Gastrocnemius medialis (tissue), 4 donors: ENCODE measurements around the gene PARD3B.

Source experiments
- POLR2A ChIP-seq, 2 donors: fragments of 450-650 bp; IDR thresholded peaks; one replicate each; pipeline ENCODE4 v1.6.1; 2017; ENCODE audit warnings: antibody characterized with exemption in 2 of 2, mild to moderate bottlenecking in 2 of 2, moderate library complexity in 2 of 2
- TF ChIP-seq, protein P1 (sequence below), 5 experiments: fragments of 450-650 bp in 3 of 5; fragments of 200-600 bp in 2 of 5; sonication (generic) in 2 of 5; IDR thresholded peaks in 4 of 5; conservative IDR thresholded peaks in 1 of 5; 1 replicate in 4 of 5; 2 replicates in 1 of 5; pipeline ENCODE4 v1.5.1; 2016 to 2019; ENCODE audit warnings: antibody characterized with exemption in 5 of 5, mild to moderate bottlenecking in 3 of 5, moderate library complexity in 3 of 5

DNA sequence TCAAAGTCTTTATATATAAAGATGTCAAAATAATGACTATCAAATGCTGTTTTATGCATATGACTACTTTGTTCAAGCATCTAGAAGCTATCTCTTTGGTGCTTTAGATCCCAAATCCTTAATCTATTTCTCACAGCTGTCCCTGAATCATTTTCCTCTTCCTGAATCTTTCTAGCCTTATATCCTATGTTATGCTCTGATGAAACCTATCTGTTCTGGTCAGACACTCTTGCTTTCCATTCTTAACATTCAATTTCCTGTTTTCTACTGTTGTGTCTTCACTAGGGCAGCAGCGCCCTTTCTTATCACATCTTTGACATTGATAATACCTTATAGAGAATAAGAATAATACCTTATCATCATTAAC, 6.3 kb upstream of the PARD3B start:
- TF ChIP-seq POLR2A (IDR thresholded peaks at IDR 0.05): no peak
- TF ChIP-seq, protein P1, sequence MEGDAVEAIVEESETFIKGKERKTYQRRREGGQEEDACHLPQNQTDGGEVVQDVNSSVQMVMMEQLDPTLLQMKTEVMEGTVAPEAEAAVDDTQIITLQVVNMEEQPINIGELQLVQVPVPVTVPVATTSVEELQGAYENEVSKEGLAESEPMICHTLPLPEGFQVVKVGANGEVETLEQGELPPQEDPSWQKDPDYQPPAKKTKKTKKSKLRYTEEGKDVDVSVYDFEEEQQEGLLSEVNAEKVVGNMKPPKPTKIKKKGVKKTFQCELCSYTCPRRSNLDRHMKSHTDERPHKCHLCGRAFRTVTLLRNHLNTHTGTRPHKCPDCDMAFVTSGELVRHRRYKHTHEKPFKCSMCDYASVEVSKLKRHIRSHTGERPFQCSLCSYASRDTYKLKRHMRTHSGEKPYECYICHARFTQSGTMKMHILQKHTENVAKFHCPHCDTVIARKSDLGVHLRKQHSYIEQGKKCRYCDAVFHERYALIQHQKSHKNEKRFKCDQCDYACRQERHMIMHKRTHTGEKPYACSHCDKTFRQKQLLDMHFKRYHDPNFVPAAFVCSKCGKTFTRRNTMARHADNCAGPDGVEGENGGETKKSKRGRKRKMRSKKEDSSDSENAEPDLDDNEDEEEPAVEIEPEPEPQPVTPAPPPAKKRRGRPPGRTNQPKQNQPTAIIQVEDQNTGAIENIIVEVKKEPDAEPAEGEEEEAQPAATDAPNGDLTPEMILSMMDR (IDR thresholded peaks at IDR 0.05 in 4 of 5, conservative IDR thresholded peaks at IDR 0.05 in 1 of 5): no peak
